HEK293T (cell line): ENCODE data around the gene ETDC.
A peak's percentile ranks its signal among the peaks of the same experiment; 100 is the strongest.

Experiments
- CTCF ChIA-PET: fragments of 350-600 bp; formaldehyde crosslinking; extraction: SDS; loops from one replicate; lab custom pipeline; 2021; ENCODE audit warnings: antibody characterized with exemption, inconsistent platforms; lab: Yijun Ruan, JAX
- POLR2A ChIA-PET: fragments of 350-600 bp; formaldehyde crosslinking; extraction: SDS; loops from one replicate; lab custom pipeline; 2020; ENCODE audit warnings: antibody characterized with exemption, inconsistent platforms; lab: Yijun Ruan, JAX
- DNase-seq: peaks from one replicate; pipeline ENCODE4 v3.0.0; 2012; ENCODE audit warnings: mixed read lengths; ENCODE audit errors: extremely low spot score
- ARNT ChIP-seq: fragments of 450-650 bp; IDR thresholded peaks from 2 replicates; pipeline ENCODE4 v1.6.1; 2017; ENCODE audit warnings: mild to moderate bottlenecking
- BHLHE40 ChIP-seq: fragments of 450-650 bp; IDR thresholded peaks from 2 replicates; pipeline ENCODE4 v1.6.1; 2016; ENCODE audit warnings: mild to moderate bottlenecking, moderate library complexity, borderline replicate concordance
- CTBP1 ChIP-seq: fragments of 450-650 bp; IDR thresholded peaks from 2 replicates; pipeline ENCODE4 v1.6.1; 2016; ENCODE audit warnings: borderline replicate concordance
- ELF4 ChIP-seq: fragments of 450-650 bp; IDR thresholded peaks from 2 replicates; pipeline ENCODE4 v1.6.1; 2017; ENCODE audit warnings: antibody characterized with exemption
- FOXA1 ChIP-seq: fragments of 450-650 bp; IDR thresholded peaks from 2 replicates; pipeline ENCODE4 v1.6.1; 2016; ENCODE audit warnings: mild to moderate bottlenecking
- FOXK2 ChIP-seq: fragments of 450-650 bp; IDR thresholded peaks from 2 replicates; pipeline ENCODE4 v1.6.1; 2016; ENCODE audit warnings: mild to moderate bottlenecking
- FOXM1 ChIP-seq: fragments of 450-650 bp; IDR thresholded peaks from 2 replicates; pipeline ENCODE4 v1.6.1; 2017; ENCODE audit warnings: mild to moderate bottlenecking, borderline replicate concordance
- HDGF ChIP-seq: fragments of 450-650 bp; IDR thresholded peaks from 2 replicates; pipeline ENCODE4 v1.6.1; 2017; ENCODE audit warnings: antibody characterized with exemption, borderline replicate concordance
- L3MBTL2 ChIP-seq: fragments of 450-650 bp; conservative IDR thresholded peaks from 2 replicates; pipeline ENCODE4 v1.6.1; 2016; ENCODE audit warnings: mild to moderate bottlenecking
- LEF1 ChIP-seq: fragments of 450-650 bp; IDR thresholded peaks from 2 replicates; pipeline ENCODE4 v1.6.1; 2017; ENCODE audit warnings: mild to moderate bottlenecking, borderline replicate concordance
- NFRKB ChIP-seq: fragments of 450-650 bp; IDR thresholded peaks from 2 replicates; pipeline ENCODE4 v1.6.1; 2016; ENCODE audit warnings: mild to moderate bottlenecking, moderate library complexity
- SP1 ChIP-seq: fragments of 450-650 bp; IDR thresholded peaks from 2 replicates; pipeline ENCODE4 v1.6.1; 2017
- SUZ12 ChIP-seq: fragments of 450-650 bp; IDR thresholded peaks from 2 replicates; pipeline ENCODE4 v1.6.1; 2016; ENCODE audit warnings: mild to moderate bottlenecking
- TARDBP ChIP-seq: fragments of 450-650 bp; IDR thresholded peaks from 2 replicates; pipeline ENCODE4 v1.6.1; 2016
- ZNF384 ChIP-seq: fragments of 450-650 bp; IDR thresholded peaks from 2 replicates; pipeline ENCODE4 v1.6.1; 2016
- TF ChIP-seq, protein P1 (sequence below): fragments of 450-650 bp; IDR thresholded peaks from 2 replicates; pipeline ENCODE4 v1.6.1; 2016

The ETDC gene

DNA sequence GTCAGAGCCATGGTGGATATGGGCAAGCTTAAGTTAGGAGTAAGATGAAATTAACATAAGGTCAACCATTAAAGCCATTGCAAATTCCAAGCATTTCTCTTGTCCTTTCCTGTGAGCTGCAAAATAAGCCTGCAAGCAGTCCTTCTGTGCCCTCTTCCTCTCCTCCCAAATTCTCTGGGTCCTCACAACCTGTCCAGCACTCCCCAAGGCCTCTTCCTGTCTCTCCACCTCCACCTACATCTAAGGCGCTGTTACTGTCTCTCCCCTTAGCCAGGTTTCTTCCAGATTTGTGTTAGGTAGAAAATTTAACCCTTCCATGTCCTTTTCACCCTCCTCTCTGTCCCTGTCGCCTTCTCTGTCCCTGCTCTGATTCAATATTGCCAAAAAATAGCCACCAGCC, 22.2 kb downstream of the ETDC start:
- POLR2A ChIA-PET, result no interaction called here
- TF ChIP-seq ELF4 (no peak), SP1 (no peak), L3MBTL2 (no peak), NFRKB (no peak), ZNF384 (no peak), FOXM1 (no peak), FOXK2 (no peak), HDGF (no peak), TARDBP (no peak), CTBP1 (no peak), SUZ12 (no peak)
- TF ChIP-seq, protein P1, sequence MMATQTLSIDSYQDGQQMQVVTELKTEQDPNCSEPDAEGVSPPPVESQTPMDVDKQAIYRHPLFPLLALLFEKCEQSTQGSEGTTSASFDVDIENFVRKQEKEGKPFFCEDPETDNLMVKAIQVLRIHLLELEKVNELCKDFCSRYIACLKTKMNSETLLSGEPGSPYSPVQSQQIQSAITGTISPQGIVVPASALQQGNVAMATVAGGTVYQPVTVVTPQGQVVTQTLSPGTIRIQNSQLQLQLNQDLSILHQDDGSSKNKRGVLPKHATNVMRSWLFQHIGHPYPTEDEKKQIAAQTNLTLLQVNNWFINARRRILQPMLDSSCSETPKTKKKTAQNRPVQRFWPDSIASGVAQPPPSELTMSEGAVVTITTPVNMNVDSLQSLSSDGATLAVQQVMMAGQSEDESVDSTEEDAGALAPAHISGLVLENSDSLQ, result no peak

DNA sequence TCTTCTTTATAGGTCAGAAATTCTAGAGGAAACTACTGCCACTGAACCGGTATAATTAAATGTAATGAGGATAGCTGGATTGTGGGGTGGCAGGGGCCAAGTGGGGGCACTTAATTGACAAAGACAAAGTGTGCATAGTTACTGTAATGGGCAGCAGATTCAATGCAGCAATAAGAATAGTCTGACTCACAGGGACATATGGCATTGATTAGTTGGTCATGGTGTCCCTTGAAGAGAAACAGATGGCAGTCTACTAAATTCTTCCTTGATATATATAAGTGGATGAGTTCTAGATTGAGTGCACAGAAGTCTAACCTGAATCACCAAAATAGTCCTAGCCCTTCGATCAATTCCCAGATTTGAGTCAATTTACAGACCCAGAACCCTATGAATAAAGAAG, 31.6 kb downstream of the ETDC start:
- CTCF ChIA-PET, result no interaction called here
- no peak for TF ChIP-seq TARDBP
- POLR2A ChIA-PET, result no interaction called here
- DNase-seq, result no peak

More for the DNA sequence above, 22.2 kb downstream of the ETDC start:
- CTCF ChIA-PET, result no interaction called here
- DNase-seq, result no peak

DNA sequence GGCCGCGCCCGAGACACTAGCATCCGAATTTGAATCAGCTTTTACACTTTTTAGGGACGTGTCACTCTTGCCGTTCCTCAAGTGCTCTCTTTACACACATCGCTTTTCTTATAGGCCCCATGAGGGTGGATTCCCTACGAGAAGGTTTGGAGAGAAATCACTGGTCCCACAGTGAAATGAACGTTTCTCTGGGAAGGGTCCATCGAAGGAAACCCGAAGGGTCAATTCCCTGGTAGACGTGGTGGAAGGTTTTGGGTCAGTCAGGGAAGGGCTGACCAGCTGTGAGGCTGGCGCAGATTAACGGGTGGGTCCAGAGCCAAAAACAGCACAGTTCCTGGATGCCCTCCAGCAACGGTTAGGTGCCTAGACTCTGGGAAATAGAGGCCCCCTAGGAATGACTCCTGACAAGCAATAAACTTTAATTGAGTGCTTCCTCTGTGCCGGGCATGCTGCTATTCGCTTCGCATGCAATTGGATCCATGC, 35.9 kb downstream of the ETDC start:
- CTCF ChIA-PET, result no interaction called here
- POLR2A ChIA-PET, result no interaction called here
- TF ChIP-seq, protein P1, result peak; percentile 85
- no peak for TF ChIP-seq FOXA1
- peak; percentile 35 for TF ChIP-seq L3MBTL2
- peak; percentile 48 for DNase-seq

DNA sequence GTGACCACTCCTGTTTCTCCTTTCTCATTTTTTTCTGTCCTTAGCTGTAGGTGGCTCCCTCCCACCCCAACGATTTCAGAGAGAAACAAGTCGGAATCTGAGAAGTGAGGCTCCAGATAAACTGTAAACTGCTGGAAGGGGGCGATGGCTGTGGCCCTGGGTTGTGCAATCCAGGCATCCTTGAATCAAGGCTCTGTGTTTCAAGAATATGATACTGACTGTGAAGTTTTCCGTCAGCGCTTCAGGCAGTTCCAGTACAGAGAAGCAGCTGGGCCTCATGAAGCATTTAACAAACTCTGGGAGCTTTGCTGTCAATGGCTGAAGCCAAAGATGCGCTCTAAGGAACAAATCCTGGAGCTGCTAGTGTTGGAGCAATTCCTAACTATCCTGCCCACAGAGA, 37.7 kb downstream of the ETDC start:
- CTCF ChIA-PET, result no interaction called here
- TF ChIP-seq LEF1 (no peak), FOXM1 (no peak), FOXK2 (no peak), L3MBTL2 (no peak), NFRKB (no peak), SP1 (no peak), ZNF384 (no peak), FOXA1 (no peak), BHLHE40 (no peak), CTBP1 (no peak), TARDBP (no peak), SUZ12 (no peak), ELF4 (no peak), ARNT (no peak), HDGF (no peak)
- TF ChIP-seq, protein P1, result no peak
- POLR2A ChIA-PET, result interaction anchor here (1.0 kb wide), 1 partner anchor 51 kb away, joined by 4 read pairs; no protein-coding TSS in a partner anchor
- no peak for DNase-seq

DNA sequence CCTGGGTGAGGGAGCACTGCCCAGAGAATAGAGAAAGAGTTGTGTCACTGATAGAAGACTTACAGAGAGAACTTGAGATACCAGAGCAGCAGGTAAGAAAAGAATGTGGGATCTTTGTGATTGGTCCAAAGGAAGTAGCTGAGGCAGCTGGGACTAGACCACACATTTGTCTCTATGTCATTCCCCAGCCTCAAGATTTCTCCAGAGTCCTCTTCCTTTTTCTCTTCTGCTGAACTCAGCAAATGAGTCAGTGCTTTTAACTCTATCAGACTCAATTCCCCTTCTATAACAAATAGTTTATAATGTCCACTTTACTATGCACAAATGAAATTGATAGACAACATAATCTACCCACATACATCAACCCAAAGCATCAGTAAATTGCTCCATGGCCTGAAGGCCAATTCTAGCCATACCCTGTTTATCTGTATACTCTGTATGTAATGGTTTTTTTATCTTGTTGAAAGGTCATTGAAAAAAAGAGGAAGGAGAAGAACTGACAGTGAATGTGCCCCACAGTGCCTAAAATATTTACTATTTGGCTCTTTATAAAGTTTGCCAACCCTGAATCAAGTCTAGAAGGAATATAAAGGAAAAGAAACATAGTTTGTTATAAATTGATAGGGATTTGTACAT, 38.2 kb downstream of the ETDC start:
- ChIA-PET CTCF (no interaction called here), POLR2A (interaction anchor here (1.0 kb wide), 1 partner anchor 52 kb away, joined by 4 read pairs; no protein-coding TSS in a partner anchor)
- TF ChIP-seq NFRKB (no peak), FOXK2 (no peak), L3MBTL2 (no peak), FOXM1 (no peak), CTBP1 (no peak), ZNF384 (no peak), LEF1 (no peak), ELF4 (no peak), SP1 (no peak), TARDBP (no peak), HDGF (no peak), BHLHE40 (no peak), SUZ12 (no peak), ARNT (no peak), FOXA1 (no peak)
- TF ChIP-seq, protein P1, result no peak
- no peak for DNase-seq

DNA sequence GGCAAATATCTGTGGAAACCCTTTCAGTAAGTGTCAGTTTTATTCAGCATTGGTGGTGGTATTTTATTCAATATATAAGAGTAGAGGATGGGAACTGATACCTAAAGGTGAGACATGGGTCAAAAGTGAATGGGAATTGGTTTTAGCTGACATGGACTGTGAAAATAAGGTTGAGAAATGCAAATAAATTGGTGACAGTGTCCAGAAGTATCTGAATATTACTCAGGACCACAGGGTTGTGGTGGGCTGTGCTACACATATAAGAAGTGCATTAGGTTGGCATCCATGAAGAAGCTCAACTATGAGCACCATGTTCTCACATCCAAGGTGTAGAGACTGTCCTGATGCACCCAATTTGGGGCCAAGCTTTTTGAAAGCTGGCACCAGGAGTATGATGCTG, 45.0 kb downstream of the ETDC start:
- DNase-seq, result no peak
- TF ChIP-seq L3MBTL2 (no peak), TARDBP (no peak), ARNT (no peak)
- CTCF ChIA-PET, result no interaction called here
- POLR2A ChIA-PET, result interaction anchor here (0.6 kb wide), 1 partner anchor 852 kb away, joined by 3 read pairs; no protein-coding TSS in a partner anchor
